ENCODE measurements around the gene SYNGR1.

DNA sequence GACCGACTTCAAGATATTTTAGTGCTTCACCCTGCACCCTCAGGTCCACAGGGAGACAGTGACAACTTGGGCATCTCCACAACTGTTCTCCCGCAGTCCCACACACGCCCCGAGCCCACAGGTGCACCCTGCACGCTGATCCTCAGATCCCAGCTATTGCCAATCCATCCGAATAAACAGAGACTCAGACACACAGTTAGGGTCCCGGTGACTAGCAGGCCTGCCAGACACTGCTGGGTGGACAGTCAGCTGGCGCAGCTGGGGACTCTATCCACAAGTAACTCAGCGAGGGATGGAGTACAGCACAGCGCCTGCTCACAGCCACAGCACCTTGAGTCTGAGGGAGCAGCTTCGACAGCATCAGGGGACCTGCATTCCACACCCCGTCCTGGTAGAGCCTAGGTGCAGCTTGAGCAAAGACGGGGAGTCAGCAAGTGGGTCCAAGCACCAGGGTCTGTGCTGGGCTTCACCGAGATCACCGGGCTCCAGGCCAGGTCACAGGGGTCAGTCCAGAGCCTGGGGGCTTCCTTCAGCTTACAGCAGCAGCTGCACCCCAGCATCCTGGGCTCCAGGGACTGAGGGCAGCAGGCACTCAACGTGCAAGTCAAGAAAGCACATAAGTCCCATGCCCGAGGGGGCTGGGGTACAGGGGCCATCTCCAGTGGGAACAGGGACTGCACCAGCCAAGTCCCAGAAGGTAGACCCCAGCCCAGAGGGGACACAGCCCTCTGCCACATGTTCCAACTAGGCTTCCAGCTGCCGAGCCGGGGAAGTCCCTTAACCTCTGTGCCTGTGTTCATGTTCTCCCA, 38.0 kb upstream of the SYNGR1 start:
- no peak for TF ChIP-seq CTCF (IDR thresholded peaks at IDR 0.05)
- no peak for TF ChIP-seq TCF7L2 (IDR thresholded peaks at IDR 0.05; ENCODE audit: low read depth, low read length)
- TF ChIP-seq SIN3A (IDR thresholded peaks at IDR 0.05; ENCODE audit: borderline replicate concordance, insufficient read depth, low read depth, low read length): no peak
